ENCODE measurements around the gene RHD. TPM values are rescaled to one million over a fixed set of nuclear protein-coding genes. Genes with fewer than 3 reads are reported as not detected.
A peak's percentile ranks its signal among the peaks of the same experiment; 100 is the strongest.

Gene RHD
- total RNA-seq, 1 experiment from 2014 or later: not detected

GRCh38 chr1:25338188-25338981, 66.1 kb downstream of the RHD start, which contains the start of gene TMEM50A:
TSS of gene TMEM50A (plus strand) at chr1:25338334. CDS start at chr1:25340487, 2,153 bp downstream.
- H3K27me3 ChIP-seq (ENCODE audit: low read length): no peaks in the 10 kb centered on the region
- H2AFZ ChIP-seq (ENCODE audit: low read length): peak within 1 kb of the TSS; percentile 95
- BruUV-seq (replicated peaks): TSS peak; percentile 60
- TF ChIP-seq EZH2 (IDR thresholded peaks at IDR 0.05; ENCODE audit: low read length, unreplicated experiment): no peak
- no peak for TF ChIP-seq EZH2phosphoT487 (IDR thresholded peaks at IDR 0.05; ENCODE audit: borderline replicate concordance, low read length)
- no peak for TF ChIP-seq CTCF (conservative IDR thresholded peaks at IDR 0.05; ENCODE audit: low read depth, low read length)
- ChIA-PET POLR2A (ENCODE audit: unreplicated experiment) (no interaction called here), CTCF (no interaction called here)
- peak within 1 kb of the TSS; percentile 92 for H3K9ac ChIP-seq (ENCODE audit: low read length)
- DNase-seq (peak; percentile 79), ATAC-seq (peak; percentile 76)
- H3K4me1 ChIP-seq (ENCODE audit: insufficient read depth, low read length): peaks cover 13% of the 10 kb centered on the region
- no peaks in the 10 kb centered on the region for H3K9me2 ChIP-seq (replicated peaks; ENCODE audit: low read length)
- peak within 1 kb of the TSS; percentile 100 for H3K4me3 ChIP-seq (ENCODE audit: low read length)
- H3K79me2 ChIP-seq (ENCODE audit: low read length): peaks cover 55% of the 10 kb centered on the region
- H3K4me2 ChIP-seq (ENCODE audit: low read length): peak within 1 kb of the TSS; percentile 90
- no peaks in the 10 kb centered on the region for H3K9me3 ChIP-seq (ENCODE audit: low read length)
- H3K36me3 ChIP-seq (ENCODE audit: low read depth, low read length): peaks cover 8% of the 10 kb centered on the region
- peaks cover 17% of the 10 kb centered on the region; the same call in 1 of the 2 replicates for H4K20me1 ChIP-seq (ENCODE audit: low read length)
- peak within 1 kb of the TSS; percentile 78 for H3K27ac ChIP-seq (ENCODE audit: low read length)
- no peaks in the 10 kb centered on the region for H3F3A ChIP-seq (ENCODE audit: low read length, unreplicated experiment)
- intact Hi-C loops (cut with micrococcal nuclease): loop anchor here (5.0 to 10.0 kb wide), 2 partner anchors 91 to 96 kb away; partner anchors contain the start of genes MACO1 and RSRP1

- H3K4me3 ChIP-seq (ENCODE audit: low read length): peak overlapping the region; percentile 100
- BruUV-seq (replicated peaks): no TSS peak
- peak overlapping the region; percentile 92 for H3K9ac ChIP-seq (ENCODE audit: low read length)
- no peaks in the 10 kb centered on the region for H3K9me3 ChIP-seq (ENCODE audit: low read length)
- no peak for ATAC-seq
- peak overlapping the region; percentile 90 for H3K4me2 ChIP-seq (ENCODE audit: low read length)
- peaks cover 17% of the 10 kb centered on the region; the same call in 1 of the 2 replicates for H4K20me1 ChIP-seq (ENCODE audit: low read length)
- H3K27me3 ChIP-seq (ENCODE audit: low read length): no peaks in the 10 kb centered on the region
- peak overlapping the region; percentile 95 for H2AFZ ChIP-seq (ENCODE audit: low read length)
- ChIA-PET CTCF (no interaction called here), POLR2A (ENCODE audit: unreplicated experiment) (no interaction called here)
- no peaks in the 10 kb centered on the region for H3F3A ChIP-seq (ENCODE audit: low read length, unreplicated experiment)
- no peak overlapping the region for H3K27ac ChIP-seq (ENCODE audit: low read length)
- peaks cover 59% of the 10 kb centered on the region for H3K79me2 ChIP-seq (ENCODE audit: low read length)
- H3K36me3 ChIP-seq (ENCODE audit: low read depth, low read length): peaks cover 8% of the 10 kb centered on the region
- H3K9me2 ChIP-seq (replicated peaks; ENCODE audit: low read length): no peaks in the 10 kb centered on the region
- H3K4me1 ChIP-seq (ENCODE audit: insufficient read depth, low read length): peaks cover 19% of the 10 kb centered on the region
- intact Hi-C loops (cut with micrococcal nuclease): loop anchor here (5.0 to 10.0 kb wide), 2 partner anchors 92 to 96 kb away; partner anchors contain the start of genes MACO1 and RSRP1
- peak; percentile 8 for DNase-seq
- TF ChIP-seq EZH2phosphoT487 (IDR thresholded peaks at IDR 0.05; ENCODE audit: borderline replicate concordance, low read length): no peak
- no peak for TF ChIP-seq CTCF (conservative IDR thresholded peaks at IDR 0.05; ENCODE audit: low read depth, low read length)
- no peak for TF ChIP-seq EZH2 (IDR thresholded peaks at IDR 0.05; ENCODE audit: low read length, unreplicated experiment)
These were observed 66.7 kb downstream of the RHD start for GRCh38 chr1:25338986-25339385.

- Histone ChIP-seq H3K9me3 (ENCODE audit: low read length) (no peaks in the 10 kb centered on the region), H3K27ac (ENCODE audit: low read length) (no peak overlapping the region), H3K36me3 (ENCODE audit: low read depth, low read length) (peaks cover 8% of the 10 kb centered on the region), H3K79me2 (ENCODE audit: low read length) (peaks cover 64% of the 10 kb centered on the region), H3K4me3 (ENCODE audit: low read length) (no peak overlapping the region), H4K20me1 (ENCODE audit: low read length) (peaks cover 23% of the 10 kb centered on the region; the same call in 1 of the 2 replicates), H3K9me2 (replicated peaks; ENCODE audit: low read length) (no peaks in the 10 kb centered on the region), H3F3A (ENCODE audit: low read length, unreplicated experiment) (no peaks in the 10 kb centered on the region), H3K9ac (ENCODE audit: low read length) (no peak overlapping the region), H3K27me3 (ENCODE audit: low read length) (no peaks in the 10 kb centered on the region), H3K4me1 (ENCODE audit: insufficient read depth, low read length) (peaks cover 21% of the 10 kb centered on the region), H3K4me2 (ENCODE audit: low read length) (no peak overlapping the region), H2AFZ (ENCODE audit: low read length) (no peak overlapping the region)
- intact Hi-C loops (cut with micrococcal nuclease): no loop called here
- ATAC-seq (no peak), DNase-seq (no peak)
- ChIA-PET CTCF (no interaction called here), POLR2A (ENCODE audit: unreplicated experiment) (no interaction called here)
- no TSS peak for BruUV-seq (replicated peaks)
- TF ChIP-seq EZH2 (IDR thresholded peaks at IDR 0.05; ENCODE audit: low read length, unreplicated experiment): no peak
- TF ChIP-seq EZH2phosphoT487 (IDR thresholded peaks at IDR 0.05; ENCODE audit: borderline replicate concordance, low read length): no peak
- no peak for TF ChIP-seq CTCF (conservative IDR thresholded peaks at IDR 0.05; ENCODE audit: low read depth, low read length)
These were observed 69.4 kb downstream of the RHD start for GRCh38 chr1:25341746-25342145.
